ENCODE results near the gene LARGE1. TPM values are rescaled to one million over a fixed set of nuclear protein-coding genes. Genes with fewer than 3 reads are reported as not detected.

Gene LARGE1
- total and polyA plus RNA-seq, 2 of the 4 experiments (the other 2 are of a cell fraction) = 6.2 to 12.4 TPM

GRCh38 chr22:33429281-33429680 lies 491.0 kb downstream of the LARGE1 start:
- WGBS, 2 experiments (ENCODE audit: extremely low coverage in 2 of 2, insufficient read length in 1 of 2) = no CpG with 5 or more reads among the region's 7 CpGs
- no peak overlapping the region for H4K8ac ChIP-seq (ENCODE audit: low read depth in 2 of 2, low read length in 2 of 2)
- H3K4ac ChIP-seq (ENCODE audit: low read depth, low read length) = no peak overlapping the region
- no peaks in the 10 kb centered on the region for H4K20me1 ChIP-seq (ENCODE audit: insufficient read depth, low read length)
- no peak overlapping the region for H2BK20ac ChIP-seq (ENCODE audit: low read depth, low read length)
- H3K9ac ChIP-seq (ENCODE audit: low read depth, low read length) = no peak overlapping the region
- in situ Hi-C loops (cut with MboI; ENCODE audit: low sequenced_read_pairs) (no loop called here), intact Hi-C loops (cut with micrococcal nuclease) (no loop called here), dilution Hi-C loops (cut with HindIII; ENCODE audit: low sequenced_read_pairs, unreplicated experiment) (no loop called here)
- no peaks in the 10 kb centered on the region for H3K9me3 ChIP-seq (ENCODE audit: control insufficient read depth, insufficient read depth, low read length)
- H3K36me3 ChIP-seq (ENCODE audit: control insufficient read depth, insufficient read depth, low read length) = no peaks in the 10 kb centered on the region
- no peak overlapping the region for H3K56ac ChIP-seq (ENCODE audit: extremely low read depth, insufficient read depth, low read length)
- no peak overlapping the region for H2AFZ ChIP-seq (replicated peaks; ENCODE audit: low read length, poor library complexity)
- no peak overlapping the region for H2AK5ac ChIP-seq (ENCODE audit: low read depth, low read length)
- no peak overlapping the region for H2BK15ac ChIP-seq (ENCODE audit: low read depth, low read length)
- no peak overlapping the region for H3K18ac ChIP-seq (ENCODE audit: low read depth, low read length)
- TF ChIP-seq USF2 (IDR thresholded peaks at IDR 0.05; ENCODE audit: low read depth, low read length) (no peak), CTCF (conservative IDR thresholded peaks at IDR 0.05; ENCODE audit: low read depth, low read length) (no peak), MAFK (IDR thresholded peaks at IDR 0.05; ENCODE audit: low read depth, low read length) (no peak), RAD21 (IDR thresholded peaks at IDR 0.05; ENCODE audit: low read length) (no peak), CHD1 (IDR thresholded peaks at IDR 0.05; ENCODE audit: low read depth, low read length) (no peak), RCOR1 (IDR thresholded peaks at IDR 0.05; ENCODE audit: insufficient replicate concordance, low read length) (no peak), POLR2A (IDR thresholded peaks at IDR 0.05; ENCODE audit: low read depth, low read length) (no peak), ELK1 (IDR thresholded peaks at IDR 0.05; ENCODE audit: borderline replicate concordance, low read depth, low read length) (no peak), NFE2L2 (IDR thresholded peaks at IDR 0.05; ENCODE audit: low read depth, low read length) (no peak), FOS (IDR thresholded peaks at IDR 0.05; ENCODE audit: low read depth, low read length) (no peak), MXI1 (IDR thresholded peaks at IDR 0.05; ENCODE audit: borderline replicate concordance, low read depth, low read length) (no peak)
- H4K5ac ChIP-seq (ENCODE audit: low read depth, low read length) = no peak overlapping the region
- H3K4me1 ChIP-seq (ENCODE audit: control insufficient read depth, insufficient read depth, low read length) = no peaks in the 10 kb centered on the region
- no peaks in the 10 kb centered on the region for H3K79me1 ChIP-seq (ENCODE audit: low read depth in 1 of 2, low read length in 2 of 2)
- BruUV-seq (replicated peaks) = no TSS peak
- H2AK9ac ChIP-seq (replicated peaks; ENCODE audit: low read depth, low read length, poor library complexity) = no peak overlapping the region
- H2BK5ac ChIP-seq (ENCODE audit: low read depth, low read length, poor library complexity, severe bottlenecking) = no peak overlapping the region
- H3K9me1 ChIP-seq (ENCODE audit: insufficient read depth, low read length) = no peaks in the 10 kb centered on the region; the same call in none of the 2 replicates
- no peak overlapping the region for H4K91ac ChIP-seq (ENCODE audit: insufficient read depth, low read depth, low read length)
- H2BK120ac ChIP-seq (ENCODE audit: low read depth, low read length) = no peak overlapping the region
- DNase-seq (no peak), ATAC-seq (ENCODE audit: low read depth) (no peak)
- H3K4me2 ChIP-seq (ENCODE audit: low read depth, low read length) = no peak overlapping the region
- H3K4me3 ChIP-seq (ENCODE audit: insufficient read depth, low read depth, low read length) = no peak overlapping the region
- no peak overlapping the region for H3K14ac ChIP-seq (replicated peaks; ENCODE audit: low read depth, low read length)
- no peak overlapping the region for H3K23ac ChIP-seq (ENCODE audit: low read depth, low read length)
- ChIA-PET CTCF (no interaction called here), POLR2A (ENCODE audit: unreplicated experiment) (no interaction called here)
- no peak overlapping the region for H3K27ac ChIP-seq (ENCODE audit: insufficient read depth, low read length)
- H3K27me3 ChIP-seq (ENCODE audit: control insufficient read depth, insufficient read depth, low read length) = no peaks in the 10 kb centered on the region

All from IMR-90 (cell line).